ENCODE data around the gene CATSPER1. TPM values are rescaled to one million over a fixed set of nuclear protein-coding genes. Genes with fewer than 3 reads are reported as not detected.
A peak's percentile ranks its signal among the peaks of the same experiment; 100 is the strongest.

The CATSPER1 gene
- total and polyA plus RNA-seq, 12 donors, result 0.20 to 2.3 (median 0.41) TPM; not detected in 5

GRCh38 chr11:66072081-66072480 is 45.8 kb upstream of the CATSPER1 start:
- H3K4me3 ChIP-seq, result no peak overlapping the region
- DNase-seq, result peak in 1 of 7 donors; percentile 13
- intact Hi-C loops (cut with DNase I), result loop anchor here in 1 of 2 donors (10.0 kb wide), 1 partner anchor 573 kb away; no protein-coding TSS in a partner anchor
- H3K27me3 ChIP-seq, result no peaks in the 10 kb centered on the region
- 86 to 94% (median 91%) methylated on average over 3 of the region's 3 CpGs for WGBS, 4 donors
- peaks cover 18 to 39% of the 10 kb centered on the region in 2 donors for H3K4me1 ChIP-seq (replicated peaks in 1 of 2)
- H3K9me3 ChIP-seq (replicated peaks in 1 of 3), result no peaks in the 10 kb centered on the region
- peaks cover 0 to 14% of the 10 kb centered on the region in 2 donors for H3K36me3 ChIP-seq (replicated peaks in 1 of 2)
- TF ChIP-seq POLR2A (IDR thresholded peaks at IDR 0.05), result no peak
- H3K27ac ChIP-seq, result peak overlapping the region in 1 of 5 donors; percentile 79

DNA sequence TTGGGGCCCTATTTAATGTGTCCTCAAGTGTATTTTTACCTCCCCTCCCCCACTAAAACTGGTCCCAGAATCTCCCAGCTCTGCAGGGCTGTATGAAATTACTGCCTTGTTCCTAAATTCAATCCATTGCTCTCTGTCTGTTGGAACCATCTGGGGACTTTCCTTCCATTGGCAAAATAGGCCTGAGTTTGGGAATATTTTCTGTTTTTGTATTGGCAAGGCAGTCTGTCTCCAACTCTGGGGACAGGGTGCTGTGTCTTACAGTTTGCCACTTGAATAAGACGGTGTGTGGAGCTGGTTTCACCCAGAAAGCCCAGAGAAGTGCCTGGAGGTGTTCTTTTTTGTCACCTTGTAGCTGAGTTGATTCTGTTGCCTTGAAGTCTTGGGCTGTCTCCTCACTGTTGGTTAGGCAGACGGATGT is 45.1 kb upstream of the CATSPER1 start:
- WGBS, 4 donors, result 13 to 33% (median 20%) methylated on average over 2 of the region's 2 CpGs
- Histone ChIP-seq H3K27me3 (no peaks in the 10 kb centered on the region), H3K4me1 (replicated peaks in 1 of 2) (peaks cover 18 to 39% of the 10 kb centered on the region in 2 donors), H3K27ac (peak overlapping the region in 4 of 5 donors; percentile 60 to 98 (median 86)), H3K9me3 (replicated peaks in 1 of 3) (no peaks in the 10 kb centered on the region), H3K4me3 (peak overlapping the region in 2 of 4 donors; percentile 68 to 75), H3K36me3 (replicated peaks in 1 of 2) (peaks cover 0 to 21% of the 10 kb centered on the region in 2 donors)
- no peak for DNase-seq
- intact Hi-C loops (cut with DNase I), result loop anchor here (2.0 to 10.0 kb wide), 2 partner anchors 59 to 573 kb away; no protein-coding TSS in a partner anchor
- TF ChIP-seq CTCF (IDR thresholded peaks at IDR 0.05) (no peak), POLR2A (IDR thresholded peaks at IDR 0.05) (no peak)

DNA sequence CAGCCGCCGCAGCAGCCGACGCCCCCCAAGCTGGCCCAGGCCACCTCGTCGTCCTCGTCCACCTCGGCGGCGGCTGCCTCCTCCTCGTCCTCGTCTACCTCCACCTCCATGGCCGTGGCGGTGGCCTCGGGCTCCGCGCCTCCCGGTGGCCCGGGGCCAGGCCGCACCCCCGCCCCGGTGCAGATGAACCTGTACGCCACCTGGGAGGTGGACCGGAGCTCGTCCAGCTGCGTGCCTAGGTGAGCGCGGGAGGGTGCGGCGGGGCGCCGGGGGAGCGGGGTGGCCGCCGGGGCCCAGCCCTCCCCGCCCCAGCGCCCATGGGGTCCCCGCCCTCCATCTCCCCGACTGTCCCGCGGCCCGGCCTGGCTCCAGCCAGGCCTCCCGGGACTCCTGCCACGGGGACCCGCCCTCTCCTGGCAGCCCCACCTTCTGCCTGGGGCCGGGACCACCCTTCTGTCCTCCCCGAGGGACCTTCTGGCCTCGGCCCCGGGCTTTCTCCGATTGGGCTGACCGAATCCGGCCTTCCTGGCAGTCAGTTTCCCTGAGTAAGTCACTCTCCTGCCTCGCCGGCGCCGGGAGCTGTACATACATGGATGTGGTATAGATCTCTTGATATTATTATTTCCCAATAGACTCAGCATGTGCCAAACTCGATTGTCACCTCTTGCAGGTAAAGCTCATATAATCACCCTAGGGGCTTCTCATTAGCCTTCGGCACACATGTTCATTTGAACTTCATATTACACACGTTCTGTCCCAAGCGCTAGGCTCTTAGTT is 44.5 kb upstream of the CATSPER1 start:
- H3K36me3 ChIP-seq (replicated peaks in 1 of 2), result peaks cover 0 to 27% of the 10 kb centered on the region in 2 donors
- 2 to 5% (median 2%) methylated on average over 14 to 60 of the region's 60 CpGs for WGBS, 4 donors
- peak overlapping the region; percentile 13 to 75 (median 62) for H3K4me3 ChIP-seq
- H3K4me1 ChIP-seq (replicated peaks in 1 of 2), result peaks cover 18 to 39% of the 10 kb centered on the region in 2 donors
- DNase-seq, result peak; percentile 51 to 74 (median 65)
- TF ChIP-seq POLR2A (IDR thresholded peaks at IDR 0.05), result no peak
- no peak for TF ChIP-seq CTCF (IDR thresholded peaks at IDR 0.05)
- H3K27ac ChIP-seq, result peak overlapping the region; percentile 48 to 98 (median 79)
- H3K27me3 ChIP-seq, result no peaks in the 10 kb centered on the region
- intact Hi-C loops (cut with DNase I), result loop anchor here (2.0 to 10.0 kb wide), 2 partner anchors 60 to 574 kb away; no protein-coding TSS in a partner anchor
- no peaks in the 10 kb centered on the region for H3K9me3 ChIP-seq (replicated peaks in 1 of 3)

DNA sequence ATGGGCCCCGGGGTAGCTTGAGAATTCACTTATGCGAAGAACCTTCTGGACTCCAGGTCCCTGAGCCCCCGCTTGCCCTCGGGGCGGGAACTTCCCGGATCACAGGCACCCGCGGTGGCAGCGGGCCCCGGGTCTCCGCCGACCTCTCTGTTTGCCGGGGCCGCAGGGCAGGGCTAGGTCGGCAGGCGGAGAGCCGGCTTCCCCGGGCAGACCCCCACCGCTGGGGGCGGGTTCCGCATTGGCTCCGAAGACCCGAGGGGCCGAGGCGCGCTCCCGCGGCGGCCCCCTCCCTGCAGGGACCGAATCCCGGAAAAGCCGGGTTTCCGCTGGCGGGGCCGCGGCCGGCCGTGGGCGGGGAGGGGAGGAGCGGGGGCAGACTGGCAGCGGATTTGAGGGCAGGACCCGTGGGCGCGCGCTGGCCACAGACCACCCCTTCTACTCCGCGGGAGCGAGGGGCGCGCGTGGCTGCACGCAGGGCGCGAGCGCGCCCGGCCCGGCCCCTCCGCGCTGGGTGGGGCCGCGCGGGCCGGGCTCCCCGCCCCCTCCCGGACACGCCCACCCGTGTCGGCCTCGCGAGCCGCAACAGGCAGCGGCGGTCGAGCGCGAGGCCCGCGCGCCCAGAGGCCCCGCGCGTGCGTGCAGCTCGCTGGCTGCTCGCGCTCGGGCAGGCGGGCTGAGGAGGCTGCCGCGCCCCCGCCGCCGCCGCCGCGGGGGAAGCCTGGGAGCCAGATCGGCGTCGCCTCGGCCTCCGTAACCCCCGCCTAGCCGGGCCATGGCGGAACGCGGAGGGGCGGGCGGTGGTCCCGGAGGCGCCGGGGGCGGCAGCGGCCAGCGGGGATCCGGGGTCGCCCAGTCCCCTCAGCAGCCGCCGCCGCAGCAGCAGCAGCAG is 43.7 kb upstream of the CATSPER1 start, which contains the start of gene PACS1:
Gene PACS1, plus strand, starts transcription at position 558 of the 889 bp plus-strand sequence. Its CDS starts 215 bp downstream, at position 773.
- Histone ChIP-seq H3K27me3 (no peaks in the 10 kb centered on the region), H3K4me1 (replicated peaks in 1 of 2) (peaks cover 18 to 39% of the 10 kb centered on the region in 2 donors), H3K9me3 (replicated peaks in 1 of 3) (no peaks in the 10 kb centered on the region), H3K4me3 (peak within 1 kb of the TSS; percentile 16 to 75 (median 62)), H3K36me3 (replicated peaks in 1 of 2) (peaks cover 0 to 34% of the 10 kb centered on the region in 2 donors), H3K27ac (peak within 1 kb of the TSS; percentile 48 to 98 (median 94))
- TF ChIP-seq POLR2A (IDR thresholded peaks at IDR 0.05) (peak; percentile 65 to 70), CTCF (IDR thresholded peaks at IDR 0.05) (peak in 2 of 6 experiments; percentile 30 to 64)
- WGBS, 4 donors, result 0 to 1% (median 0%) methylated on average over 2 to 120 of the region's 120 CpGs
- intact Hi-C loops (cut with DNase I), result loop anchor here (2.0 to 10.0 kb wide), 2 partner anchors 61 to 575 kb away; no protein-coding TSS in a partner anchor
- DNase-seq, result peak; percentile 72 to 85 (median 79)

Measured in adrenal gland (tissue), 12 donors.